Right cardiac atrium (tissue), 5 donors: ENCODE data around the gene TAPT1. TPM values are rescaled to one million over a fixed set of nuclear protein-coding genes. Genes with fewer than 3 reads are reported as not detected.

ENCODE experiments used
- ATAC-seq, 2 donors: fragments of 200-7000 bp; cut with Tn5 transposase; one replicate each; pipeline versions ENCODE4 v1.8.0 to v1.9.1; 2020; ENCODE audit warnings: moderate library complexity in 2 of 2, mild to moderate bottlenecking in 1 of 2
- DNase-seq, 3 donors: peaks; one replicate each; pipeline ENCODE4 v3.0.0-alpha.2; 2020
- H3K27ac ChIP-seq: one replicate; pipeline ENCODE4 v1.5.1; 2013; ENCODE audit warnings: mild to moderate bottlenecking, low read length, control low read depth, moderate library complexity
- H3K27me3 ChIP-seq: one replicate; pipeline ENCODE4 v1.6.1; 2013; ENCODE audit not compliant: control insufficient read depth, insufficient read depth
- H3K4me1 ChIP-seq: one replicate; pipeline ENCODE4 v1.6.1; 2013; ENCODE audit warnings: low read length; ENCODE audit not compliant: control insufficient read depth, insufficient read depth
- H3K4me3 ChIP-seq: one replicate; pipeline ENCODE4 v1.5.1; 2013; ENCODE audit warnings: low read length, control low read depth
- H3K9me3 ChIP-seq: one replicate; pipeline ENCODE4 v1.6.1; 2013; ENCODE audit warnings: low read length; ENCODE audit not compliant: control insufficient read depth
- WGBS: extraction: QIAGEN DNeasy Blood & Tissue Kit; methylation state at CpG from one replicate; pipeline ENCODE4 v1.1.7; 2013; 5-methylcytosine and 5-hydroxymethylcytosine counted together
- intact Hi-C, 4 donors: fragments of 100-400 bp; cut with DNase I; formaldehyde crosslinking; loops; one replicate each; pipeline versions ENCODE4 v1.11.0 to v1.14.0; 2022 to 2023
- polyA plus RNA-seq: library from polyadenylated mRNA; stranded (reverse); fragments of 200-250 nt; gene quantifications from one replicate; pipeline ENCODE4 v1.2.3, GENCODE V29; 2013
- total RNA-seq, 4 donors: library from RNA; stranded (reverse); fragmentation: NEBNext Ultra II Directional; extraction: Animal tissue kit (Norgen Biotek cat#: 25700); gene quantifications; one replicate each; pipeline ENCODE4 v1.2.1, GENCODE V29; 2021
- donor health status: healthy with polysubstance abuse.
- donor health status: DM: no; HTN: yes; CAD: no.
- donor health status: DM: no; HTN: no; CAD: no.
- donor health status: DM: no; HTN: yes; CAD: no; lungs with severe emphysema.
- donor health status: DM: yes; HTN: yes; CAD: no.

Gene TAPT1
- total and polyA plus RNA-seq, 5 donors = 16.9 to 49.0 (median 39.1) TPM

GRCh38 chr4:16248605-16249004 lies 22.3 kb upstream of the TAPT1 start:
- ATAC-seq = no peak

GRCh38 chr4:16245241-16245640 lies 19.0 kb upstream of the TAPT1 start:
- Histone ChIP-seq H3K4me1 (no peaks in the 10 kb centered on the region), H3K27ac (no peak overlapping the region), H3K9me3 (no peaks in the 10 kb centered on the region), H3K4me3 (no peak overlapping the region), H3K27me3 (no peaks in the 10 kb centered on the region)
- WGBS = 100% methylated on average over 1 of the region's 1 CpG
- DNase-seq = no peak
- intact Hi-C loops = no loop called here
- no peak for ATAC-seq

More at GRCh38 chr4:16248605-16249004, 22.3 kb upstream of the TAPT1 start:
- H3K4me3 ChIP-seq = no peak overlapping the region
- DNase-seq = no peak
- WGBS = 99% methylated on average over 2 of the region's 2 CpGs
- H3K27ac ChIP-seq = no peak overlapping the region
- no peaks in the 10 kb centered on the region for H3K27me3 ChIP-seq
- H3K4me1 ChIP-seq = peaks cover 3% of the 10 kb centered on the region
- intact Hi-C loops = no loop called here
- H3K9me3 ChIP-seq = no peaks in the 10 kb centered on the region

- intact Hi-C loops = no loop called here
- WGBS = 91% methylated on average over 4 of the region's 4 CpGs
- Histone ChIP-seq H3K27ac (no peak overlapping the region), H3K9me3 (no peaks in the 10 kb centered on the region), H3K4me3 (no peak overlapping the region), H3K4me1 (no peaks in the 10 kb centered on the region), H3K27me3 (no peaks in the 10 kb centered on the region)
- ATAC-seq (no peak), DNase-seq (no peak)
Measured at GRCh38 chr4:16243285-16243684, 17.0 kb upstream of the TAPT1 start.

- Histone ChIP-seq H3K4me3 (no peak overlapping the region), H3K9me3 (no peaks in the 10 kb centered on the region), H3K27me3 (no peaks in the 10 kb centered on the region), H3K27ac (no peak overlapping the region), H3K4me1 (no peaks in the 10 kb centered on the region)
- DNase-seq (no peak), ATAC-seq (no peak)
- intact Hi-C loops = no loop called here
Measured at GRCh38 chr4:16240300-16240699, 14.0 kb upstream of the TAPT1 start.

- Histone ChIP-seq H3K27ac (no peak overlapping the region), H3K9me3 (no peaks in the 10 kb centered on the region), H3K4me3 (no peak overlapping the region), H3K4me1 (no peaks in the 10 kb centered on the region), H3K27me3 (no peaks in the 10 kb centered on the region)
- DNase-seq (no peak), ATAC-seq (no peak)
- intact Hi-C loops = no loop called here
- 95% methylated on average over 3 of the region's 3 CpGs for WGBS
Measured at GRCh38 chr4:16239086-16239485, 12.8 kb upstream of the TAPT1 start.

- Histone ChIP-seq H3K4me1 (no peaks in the 10 kb centered on the region), H3K27ac (no peak overlapping the region)
- intact Hi-C loops = no loop called here
Measured at GRCh38 chr4:16238327-16238726, 12.1 kb upstream of the TAPT1 start.

GRCh38 chr4:16237715-16238114 lies 11.4 kb upstream of the TAPT1 start:
- intact Hi-C loops = no loop called here
- no peak overlapping the region for H3K27ac ChIP-seq
- peak; percentile 45 for ATAC-seq
- DNase-seq = no peak
- H3K27me3 ChIP-seq = no peaks in the 10 kb centered on the region
- WGBS = 86% methylated on average over 7 of the region's 7 CpGs
- no peaks in the 10 kb centered on the region for H3K4me1 ChIP-seq
- no peak overlapping the region for H3K4me3 ChIP-seq
- no peaks in the 10 kb centered on the region for H3K9me3 ChIP-seq

More at GRCh38 chr4:16238327-16238726, 12.1 kb upstream of the TAPT1 start:
- DNase-seq (no peak), ATAC-seq (no peak)
- Histone ChIP-seq H3K27me3 (no peaks in the 10 kb centered on the region), H3K4me3 (no peak overlapping the region), H3K9me3 (no peaks in the 10 kb centered on the region)
- 79% methylated on average over 3 of the region's 3 CpGs for WGBS

- 91% methylated on average over 5 of the region's 5 CpGs for WGBS
- no peak overlapping the region for H3K27ac ChIP-seq
- ATAC-seq (no peak), DNase-seq (no peak)
- no peaks in the 10 kb centered on the region for H3K4me1 ChIP-seq
- H3K27me3 ChIP-seq = no peaks in the 10 kb centered on the region
- no peak overlapping the region for H3K4me3 ChIP-seq
- intact Hi-C loops = no loop called here
- H3K9me3 ChIP-seq = no peaks in the 10 kb centered on the region
Measured at GRCh38 chr4:16236402-16237023, 10.2 kb upstream of the TAPT1 start.

GRCh38 chr4:16235209-16235608 lies 8.9 kb upstream of the TAPT1 start:
- no peak for ATAC-seq
- H3K9me3 ChIP-seq = no peaks in the 10 kb centered on the region
- WGBS = 94% methylated on average over 4 of the region's 4 CpGs

GRCh38 chr4:16233569-16234177 lies 7.4 kb upstream of the TAPT1 start:
- no peaks in the 10 kb centered on the region for H3K9me3 ChIP-seq
- intact Hi-C loops = no loop called here
- WGBS = 97% methylated on average over 4 of the region's 4 CpGs
- no peak overlapping the region for H3K27ac ChIP-seq
- ATAC-seq (no peak), DNase-seq (no peak)
- no peak overlapping the region for H3K4me3 ChIP-seq
- H3K4me1 ChIP-seq = no peaks in the 10 kb centered on the region
- H3K27me3 ChIP-seq = no peaks in the 10 kb centered on the region

More at GRCh38 chr4:16235209-16235608, 8.9 kb upstream of the TAPT1 start:
- no peak overlapping the region for H3K27ac ChIP-seq
- no peak for DNase-seq
- no peaks in the 10 kb centered on the region for H3K4me1 ChIP-seq
- intact Hi-C loops = no loop called here
- no peak overlapping the region for H3K4me3 ChIP-seq
- H3K27me3 ChIP-seq = no peaks in the 10 kb centered on the region

GRCh38 chr4:16231570-16232245 lies 5.4 kb upstream of the TAPT1 start:
- no peaks in the 10 kb centered on the region for H3K27me3 ChIP-seq
- H3K9me3 ChIP-seq = no peaks in the 10 kb centered on the region
- DNase-seq = no peak
- no peak for ATAC-seq
- intact Hi-C loops = no loop called here
- peak overlapping the region; percentile 41 for H3K4me3 ChIP-seq
- H3K27ac ChIP-seq = no peak overlapping the region
- H3K4me1 ChIP-seq = no peaks in the 10 kb centered on the region
- 25% methylated on average over 4 of the region's 4 CpGs for WGBS
